Measurements from ENCODE around the gene RAB1A. TPM values are rescaled to one million over a fixed set of nuclear protein-coding genes. Genes with fewer than 3 reads are reported as not detected.

RAB1A gene
- total and polyA plus RNA-seq, 9 of the 15 experiments (the other 6 are each of a cell fraction or from before 2014, with no cell fraction given), result 43.8 to 163 (median 67.7) TPM

GRCh38 chr2:65158557-65158956, 28.7 kb upstream of the RAB1A start (continued):
- TF ChIP-seq CHD7 (IDR thresholded peaks at IDR 0.05; ENCODE audit: low read depth, low read length) (no peak), THAP7 (CRISPR knock-in tag; IDR thresholded peaks at IDR 0.05) (no peak), MAZ (CRISPR knock-in tag; conservative IDR thresholded peaks at IDR 0.05 in 1 of 2, IDR thresholded peaks at IDR 0.05 in 1 of 2) (no peak), FOXJ2 (tag; IDR thresholded peaks at IDR 0.05) (no peak), SRSF1 (IDR thresholded peaks at IDR 0.05; ENCODE audit: low read depth, low read length) (no peak), DIDO1 (tag; IDR thresholded peaks at IDR 0.05; ENCODE audit: low read depth) (no peak)

Data from K562 (cell line).